Renal pelvis (tissue), 4 donors: ENCODE measurements around the gene POLR2A. TPM values are rescaled to one million over a fixed set of nuclear protein-coding genes. Genes with fewer than 3 reads are reported as not detected.
A peak's percentile ranks its signal among the peaks of the same experiment; 100 is the strongest.
"Not testable (repeated sequence)": the region's sequence is repeated elsewhere in the genome, so short reads cannot be mapped to it uniquely, and the experiment has no call there.

Experiments
- DNase-seq: peaks from one replicate; pipeline ENCODE4 v3.0.0-alpha.2; 2013
- polyA plus RNA-seq, 3 donors: library from polyadenylated mRNA; unstranded; fragments of 120-200 nt; gene quantifications; one replicate each; pipeline ENCODE4 v1.2.1, GENCODE V29; 2013; ENCODE audit not compliant: insufficient read length in 3 of 3

The POLR2A gene
- polyA plus RNA-seq, 3 donors: 142 to 149 (median 143) TPM

DNA sequence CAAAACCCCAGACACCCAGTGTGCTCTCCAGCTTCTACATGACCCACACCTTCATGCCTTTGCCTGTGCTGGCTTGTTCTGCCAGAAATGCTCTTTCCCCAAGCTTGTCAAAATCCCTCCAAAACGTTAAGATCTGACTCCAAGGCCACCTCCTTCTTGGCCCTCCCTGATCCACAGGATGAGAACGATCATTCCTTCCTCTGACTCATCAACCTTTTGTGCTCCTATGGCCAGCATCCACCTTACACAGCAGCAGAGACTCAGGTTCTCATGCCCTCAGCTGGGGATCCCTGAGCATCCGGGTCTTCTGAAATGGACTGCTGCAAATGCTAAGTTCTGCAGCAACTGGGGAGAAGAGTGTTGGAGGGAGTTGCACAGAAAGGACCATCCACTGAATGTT, 7.7 kb upstream of the POLR2A start:
- no peak for DNase-seq

DNA sequence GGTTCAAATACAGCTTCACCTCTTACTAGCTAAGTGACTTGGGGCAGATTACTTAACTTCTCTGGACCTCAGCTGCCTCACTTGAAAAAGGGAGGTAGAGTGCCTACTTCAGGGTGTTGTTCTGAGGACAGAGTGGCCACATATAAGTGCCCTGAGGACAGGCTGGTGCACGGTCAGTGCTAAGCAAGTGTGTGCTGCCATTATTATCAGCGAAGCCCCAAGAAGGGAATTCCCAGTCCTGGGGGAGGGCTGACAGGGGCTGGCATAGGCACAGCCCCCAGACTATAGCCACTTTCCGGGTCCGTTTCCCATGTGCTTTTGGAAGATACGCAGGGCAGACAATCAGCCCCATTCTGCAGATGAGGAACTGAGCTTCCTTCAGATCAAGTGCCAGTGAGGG, 7.2 kb upstream of the POLR2A start:
- DNase-seq: no peak

DNA sequence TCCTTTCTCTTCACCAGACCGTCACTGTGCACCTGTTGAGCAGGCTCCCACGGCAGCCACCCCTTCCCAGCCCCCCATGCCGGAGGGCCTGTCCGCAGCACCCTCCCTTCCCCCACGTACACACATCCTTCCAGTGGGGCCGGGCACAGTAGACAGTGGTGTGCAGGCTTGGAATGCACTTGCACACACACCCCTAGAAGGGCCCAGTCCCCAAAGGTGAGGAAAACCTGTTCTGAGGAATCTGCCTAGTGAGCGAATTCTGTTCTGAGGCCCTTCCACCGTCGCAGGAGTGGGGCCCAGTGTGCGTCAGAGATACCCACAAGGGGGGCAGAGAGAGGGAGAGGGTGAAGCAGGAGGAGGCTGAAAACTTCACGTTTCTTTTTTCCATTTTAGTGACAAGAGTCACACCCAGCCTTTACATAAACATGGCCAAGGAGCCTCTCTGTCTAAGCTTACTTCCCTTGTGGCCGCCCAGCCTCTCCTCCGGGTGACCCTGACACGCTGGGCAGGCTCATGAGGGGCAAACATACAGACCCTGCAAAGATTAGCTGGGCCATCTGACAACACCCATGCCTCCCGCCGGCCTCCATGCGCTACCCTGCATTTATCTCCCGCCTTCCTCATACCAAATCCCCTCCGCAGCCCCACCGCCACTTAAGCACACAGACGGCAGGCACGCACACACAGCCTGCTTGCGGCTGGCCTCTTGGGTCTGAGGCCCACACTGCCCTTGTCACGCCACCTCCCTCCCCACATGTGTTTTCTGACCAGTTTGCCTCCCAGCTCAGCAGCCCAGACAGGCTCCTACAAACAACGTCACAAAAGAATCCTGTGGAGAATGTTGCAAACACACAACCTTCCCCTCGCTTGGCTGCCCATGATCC, 6.5 kb upstream of the POLR2A start:
- DNase-seq: peak; percentile 67

DNA sequence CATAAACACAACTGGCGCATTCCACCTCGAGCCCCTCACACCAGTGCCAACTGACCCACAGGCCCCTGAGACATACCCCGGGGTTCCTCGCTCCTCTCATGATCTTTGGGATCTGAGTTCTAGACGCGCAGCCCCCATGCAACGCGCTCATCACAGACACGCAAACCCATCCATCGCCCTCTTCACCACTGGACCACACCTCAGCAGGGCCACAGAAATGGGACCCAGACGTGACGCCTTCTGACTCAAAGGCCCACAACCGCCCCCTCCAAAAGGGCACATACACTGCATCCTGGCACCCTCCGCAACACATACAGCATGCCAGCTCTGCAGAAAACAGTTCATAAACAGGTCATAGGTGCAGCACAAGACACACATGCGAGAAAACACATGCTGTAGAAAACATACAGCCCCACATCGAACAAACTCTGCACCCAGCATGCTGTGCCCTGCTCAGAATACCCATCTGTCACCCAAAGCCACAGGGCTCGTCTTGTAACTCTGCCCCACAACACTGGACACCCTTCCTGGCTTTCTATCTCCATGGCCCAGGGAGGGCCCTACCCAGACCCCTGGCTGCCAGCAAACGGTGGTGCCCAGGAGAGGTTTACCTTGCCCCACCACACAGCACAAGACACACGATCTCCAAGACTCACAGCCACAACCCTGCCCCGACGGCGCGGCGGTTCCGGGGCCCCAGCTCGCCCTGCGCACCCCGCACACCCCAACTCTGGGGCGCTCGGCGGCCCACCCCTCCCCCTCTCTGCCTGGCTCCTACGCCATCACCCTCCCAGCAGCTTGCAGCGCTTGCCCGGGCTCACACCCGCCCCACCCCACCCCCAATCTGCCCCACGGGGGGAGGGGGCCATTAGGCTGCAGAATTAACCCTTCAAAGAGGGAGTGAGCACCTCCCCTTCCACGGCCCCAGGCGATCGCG, 5.6 kb upstream of the POLR2A start:
- DNase-seq: no peak

DNA sequence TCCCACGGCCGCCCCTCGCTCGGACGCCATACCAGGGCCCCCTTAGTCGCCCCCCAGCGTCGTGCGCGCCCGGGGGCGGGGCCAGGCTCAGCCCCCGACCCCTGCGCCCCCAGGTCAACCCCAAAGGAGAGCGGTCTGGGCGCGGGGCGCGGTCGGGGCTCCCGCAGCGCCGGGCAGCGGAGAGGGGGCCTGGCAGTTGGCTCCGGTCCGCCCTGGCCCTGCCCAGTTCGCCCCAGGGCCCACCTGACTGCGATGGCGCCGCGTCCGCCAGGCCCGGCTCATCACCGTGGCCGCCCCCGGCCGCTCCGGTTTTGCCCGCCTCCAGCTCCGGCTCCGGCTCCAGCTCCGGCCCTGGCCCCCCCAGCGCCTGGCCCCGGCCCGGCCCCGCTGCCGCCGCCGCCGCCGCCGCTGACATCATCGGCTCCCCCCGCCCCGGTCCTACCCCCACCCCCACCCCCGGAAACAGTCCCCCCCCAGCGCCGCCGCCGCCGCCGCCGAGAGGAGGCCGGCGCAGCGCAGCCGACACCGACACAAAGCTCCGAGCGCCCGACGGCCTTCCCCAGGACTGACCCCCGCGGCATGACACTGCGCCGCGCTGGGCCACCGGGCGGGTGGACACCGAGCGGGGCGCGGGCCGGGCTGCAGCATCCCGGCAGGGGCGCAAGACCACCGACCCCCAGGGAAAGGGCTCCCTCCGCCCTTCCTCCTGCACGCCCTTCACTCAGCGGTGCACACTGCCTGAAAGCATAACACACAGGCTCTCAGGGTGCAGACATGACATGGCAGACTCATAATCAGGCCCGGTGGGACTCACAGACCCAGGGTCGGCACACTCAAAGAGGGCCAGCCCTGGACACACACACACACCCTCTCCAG, 4.7 kb upstream of the POLR2A start, which contains the start of gene ZBTB4:
Gene ZBTB4 (minus strand): TSS at position 419 of the 876 bp plus-strand sequence. CDS start 12,830 bp downstream, outside the sequence.
- no peak for DNase-seq

DNA sequence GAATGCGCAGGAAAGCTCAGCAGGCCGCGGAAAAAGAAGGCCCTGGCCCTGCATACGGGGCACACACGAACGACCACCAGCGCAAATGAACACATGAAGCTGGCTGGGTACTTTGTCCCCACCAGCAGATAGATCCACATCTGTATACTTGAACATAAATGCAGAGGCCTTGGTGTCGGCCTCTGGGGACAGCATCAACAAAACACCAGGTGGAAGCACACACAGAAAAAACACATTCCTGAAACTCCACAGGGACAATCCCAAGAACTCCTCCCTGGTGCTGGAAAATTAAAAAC, 4.1 kb upstream of the POLR2A start:
- no peak for DNase-seq

DNA sequence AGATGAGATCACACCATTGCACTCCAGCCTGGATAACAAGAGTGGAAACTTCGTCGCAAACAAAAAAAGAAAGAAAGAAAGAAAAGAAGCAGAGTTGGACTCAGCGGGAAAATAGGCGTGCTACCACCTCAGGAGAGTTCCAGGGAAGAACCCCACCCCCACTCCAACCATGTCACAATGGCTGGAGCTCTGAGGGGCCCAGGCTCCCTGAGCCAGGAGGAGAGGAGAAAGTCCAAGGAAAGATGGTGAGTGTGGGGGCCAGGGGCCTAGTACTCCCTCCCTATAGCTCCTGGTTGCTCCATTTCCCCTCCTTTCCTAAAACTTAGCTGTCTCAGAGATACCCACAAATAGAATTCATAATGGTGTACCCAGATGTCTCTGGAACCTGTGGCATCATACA, 2.9 kb upstream of the POLR2A start, which contains the start of gene SLC35G6:
Gene SLC35G6 (plus strand): TSS at position 172 of the 400 bp plus-strand sequence. CDS start 71 bp downstream, at position 243.
- DNase-seq: not testable (repeated sequence)

DNA sequence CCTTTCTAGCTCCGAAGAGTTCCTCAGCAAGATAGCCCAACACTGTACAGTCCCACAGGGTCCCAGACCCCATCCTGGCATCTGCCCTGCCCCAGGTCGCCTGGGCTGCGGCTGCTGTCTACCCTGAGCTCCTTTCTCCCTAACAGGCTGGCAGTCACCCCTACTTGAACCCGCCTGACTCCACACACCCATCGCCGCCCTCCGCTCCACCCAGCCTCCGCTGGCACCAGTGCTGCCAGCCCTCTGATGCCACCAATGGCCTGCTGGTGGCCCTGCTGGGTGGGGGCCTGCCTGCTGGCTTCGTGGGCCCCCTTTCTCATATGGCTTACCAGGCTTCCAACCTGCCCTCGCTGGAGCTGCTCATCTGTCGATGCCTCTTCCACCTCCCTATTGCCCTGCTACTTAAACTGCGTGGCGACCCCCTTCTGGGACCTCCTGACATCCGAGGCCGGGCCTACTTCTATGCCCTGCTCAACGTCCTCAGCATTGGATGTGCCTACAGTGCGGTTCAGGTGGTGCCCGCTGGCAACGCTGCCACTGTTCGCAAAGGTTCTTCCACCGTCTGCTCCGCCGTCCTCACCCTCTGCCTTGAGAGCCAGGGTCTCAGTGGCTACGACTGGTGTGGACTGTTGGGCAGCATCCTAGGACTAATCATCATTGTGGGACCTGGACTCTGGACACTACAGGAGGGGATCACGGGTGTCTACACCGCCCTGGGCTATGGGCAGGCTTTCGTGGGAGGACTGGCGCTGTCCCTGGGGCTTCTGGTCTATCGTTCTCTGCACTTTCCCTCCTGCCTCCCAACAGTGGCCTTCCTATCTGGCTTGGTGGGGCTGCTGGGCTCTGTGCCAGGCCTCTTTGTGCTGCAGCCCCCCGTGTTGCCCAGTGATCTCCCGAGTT, 2.1 kb upstream of the POLR2A start:
- DNase-seq: not testable (repeated sequence)

DNA sequence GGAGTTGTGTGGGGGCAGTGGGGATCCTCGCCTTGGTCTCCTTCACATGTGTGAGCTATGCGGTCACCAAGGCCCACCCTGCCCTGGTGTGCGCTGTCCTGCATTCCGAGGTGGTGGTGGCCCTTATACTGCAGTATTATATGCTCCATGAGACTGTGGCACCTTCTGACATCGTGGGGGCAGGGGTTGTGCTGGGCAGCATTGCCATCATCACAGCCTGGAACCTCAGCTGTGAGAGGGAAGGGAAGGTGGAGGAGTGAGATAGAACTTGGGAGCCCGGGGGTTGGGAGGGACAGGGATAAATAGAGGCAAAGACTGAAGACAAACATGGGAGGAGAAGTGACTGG, 1.5 kb upstream of the POLR2A start:
- not testable (repeated sequence) for DNase-seq

DNA sequence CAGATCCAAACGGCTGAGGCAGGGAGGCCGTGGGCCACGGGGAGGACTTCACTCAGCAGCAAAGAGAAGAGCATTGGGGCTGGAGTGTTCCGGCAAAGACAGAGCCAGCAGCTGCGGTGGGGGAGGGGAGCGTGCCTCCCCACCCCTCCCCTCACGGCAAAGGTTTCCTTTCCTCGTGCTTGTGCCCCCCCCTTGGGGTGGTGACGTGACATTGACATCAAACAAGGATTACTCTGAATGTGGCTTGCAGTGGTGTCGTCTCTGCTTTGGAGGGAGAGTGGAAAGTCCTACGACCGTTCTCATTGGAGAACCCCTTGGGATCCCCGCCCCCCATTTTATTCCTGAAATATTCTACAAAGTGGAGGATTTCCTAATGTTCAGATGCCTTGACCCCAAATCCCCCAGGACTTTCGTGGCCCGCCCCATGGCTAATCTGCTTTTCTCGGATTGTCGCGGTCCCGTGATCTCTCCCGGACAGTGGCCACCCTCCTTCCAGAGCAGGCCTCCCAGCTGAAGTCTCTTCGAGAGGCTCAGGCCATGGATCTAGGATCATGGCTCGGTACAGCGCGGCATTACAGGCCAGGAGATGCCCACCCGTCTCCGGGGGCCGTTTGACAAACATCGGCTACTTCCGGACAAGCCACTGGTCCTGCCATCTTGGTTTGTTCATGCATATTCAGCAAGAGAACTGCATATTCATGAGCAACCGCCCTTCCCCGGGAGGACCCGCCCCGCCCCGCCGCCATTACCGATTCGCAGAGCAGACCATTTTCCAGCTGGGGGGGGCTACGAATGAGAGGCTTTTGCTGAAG, 705 bp upstream of the POLR2A start:
- peak; percentile 93 for DNase-seq

DNA sequence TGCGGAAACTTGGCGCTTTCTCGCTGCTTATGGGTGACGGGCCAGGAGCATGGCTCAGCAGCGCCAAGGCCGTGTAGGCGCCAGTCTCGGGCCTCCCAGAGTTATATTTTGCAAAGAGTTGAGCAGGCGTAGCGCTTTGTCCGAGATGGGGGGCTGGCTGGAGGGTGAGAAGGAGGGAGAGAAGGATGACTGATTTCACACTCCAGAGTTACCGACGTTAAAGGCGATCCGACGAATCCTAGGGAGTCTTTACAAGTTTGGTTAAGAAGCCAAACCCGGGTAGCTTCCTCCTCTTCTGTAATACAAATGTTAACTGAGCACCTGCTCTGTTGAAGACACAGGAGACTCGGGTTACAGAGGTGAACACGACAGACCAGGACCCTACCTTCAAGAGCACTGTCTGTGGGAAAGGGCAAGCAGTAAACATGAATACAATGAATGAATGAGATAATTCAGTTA, 782 bp downstream of the POLR2A start:
- DNase-seq: no peak

DNA sequence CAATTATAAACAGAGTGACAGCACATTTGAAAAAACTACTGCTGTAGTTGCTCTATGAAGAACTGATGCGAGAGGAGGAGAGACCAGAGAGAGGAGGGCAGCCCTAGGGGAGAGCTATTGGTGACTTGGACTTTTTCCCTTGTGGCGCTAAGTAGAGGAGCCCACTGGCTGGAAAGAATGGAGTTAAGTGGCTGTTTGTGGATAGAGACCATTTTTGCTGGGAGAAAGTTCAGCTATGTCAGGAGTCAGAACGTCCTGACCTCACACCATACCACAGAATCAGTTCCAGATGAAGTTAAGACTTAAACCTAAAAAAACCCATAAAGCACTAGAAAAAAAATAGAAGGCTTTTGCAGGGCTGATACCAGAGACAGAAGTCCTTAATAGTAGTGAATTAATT, 2.0 kb downstream of the POLR2A start:
- DNase-seq: no peak

DNA sequence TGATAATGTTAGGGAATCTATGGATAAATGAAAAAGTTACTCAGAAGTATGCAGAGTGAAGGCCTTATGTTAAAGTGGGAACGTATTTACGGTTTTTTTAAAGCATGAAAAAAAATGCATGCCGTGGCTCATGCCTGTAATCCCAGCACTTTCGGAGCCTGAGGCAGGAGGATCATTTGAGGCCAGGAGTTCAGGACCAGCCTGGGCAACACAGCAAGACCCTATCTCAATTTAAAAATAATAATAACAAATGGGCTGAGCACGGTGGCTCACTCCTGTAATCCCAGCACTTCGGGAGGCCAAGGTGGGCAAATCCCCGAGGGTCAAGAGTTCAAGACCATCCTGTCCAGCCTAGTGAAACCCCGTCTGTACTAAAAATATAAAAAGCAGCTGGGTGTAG, 6.0 kb downstream of the POLR2A start:
- DNase-seq: no peak

DNA sequence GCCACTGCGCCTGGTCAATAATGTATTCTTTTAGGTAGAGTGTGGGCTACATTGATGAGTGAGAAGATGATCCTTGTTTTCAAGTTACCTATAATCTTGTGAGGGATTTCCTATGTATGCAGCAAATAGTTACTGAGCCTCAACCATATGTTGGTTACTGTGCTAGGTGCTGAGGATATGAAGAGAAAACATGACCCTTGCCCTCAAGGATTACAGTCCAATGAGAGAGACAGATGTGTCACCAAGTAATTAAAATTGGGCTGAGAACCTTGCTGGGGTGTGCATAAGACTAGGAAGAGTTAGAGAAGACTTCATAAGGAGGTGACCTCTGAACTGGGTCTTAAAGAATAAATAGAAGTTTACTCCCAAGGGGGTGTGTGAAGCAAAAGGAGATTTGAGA, 7.4 kb downstream of the POLR2A start:
- no peak for DNase-seq

DNA sequence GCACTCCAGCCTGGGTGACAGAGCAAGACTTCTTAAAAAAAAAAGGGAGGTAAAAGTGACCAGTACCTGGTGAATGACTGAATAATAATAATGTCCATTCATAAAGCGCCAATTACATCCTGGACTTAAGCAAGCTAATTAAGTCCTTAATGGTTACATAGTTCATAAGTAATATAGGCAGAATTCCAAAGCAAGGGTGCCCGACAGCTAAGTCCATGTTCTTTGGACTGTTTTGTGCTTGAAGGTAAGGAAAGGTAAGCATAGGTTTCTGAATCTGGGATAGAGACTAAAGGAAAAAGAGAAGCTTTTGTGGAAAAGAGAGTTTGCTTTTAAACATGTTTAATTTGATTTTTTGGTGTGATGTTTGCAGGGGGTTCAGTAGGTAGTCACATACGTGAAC, 9.8 kb downstream of the POLR2A start:
- DNase-seq: no peak

DNA sequence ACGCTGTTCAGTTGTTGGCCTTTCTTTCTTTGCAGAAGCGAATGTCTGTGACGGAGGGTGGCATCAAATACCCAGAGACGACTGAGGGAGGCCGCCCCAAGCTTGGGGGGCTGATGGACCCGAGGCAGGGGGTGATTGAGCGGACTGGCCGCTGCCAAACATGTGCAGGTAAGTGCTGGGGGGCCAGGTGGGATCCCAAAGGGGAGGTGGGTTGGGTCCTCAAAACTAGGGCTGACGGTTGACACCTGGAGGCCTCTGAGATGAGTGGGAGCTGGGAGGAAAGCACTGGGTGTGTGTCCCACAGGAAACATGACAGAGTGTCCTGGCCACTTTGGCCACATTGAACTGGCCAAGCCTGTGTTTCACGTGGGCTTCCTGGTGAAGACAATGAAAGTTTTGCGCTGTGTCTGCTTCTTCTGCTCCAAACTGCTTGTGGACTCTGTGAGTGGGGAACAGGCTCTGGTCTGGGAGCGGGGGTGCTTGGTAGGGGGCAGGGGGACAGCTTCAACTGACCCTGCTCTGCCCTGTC, 11.8 kb downstream of the POLR2A start:
- no peak for DNase-seq

DNA sequence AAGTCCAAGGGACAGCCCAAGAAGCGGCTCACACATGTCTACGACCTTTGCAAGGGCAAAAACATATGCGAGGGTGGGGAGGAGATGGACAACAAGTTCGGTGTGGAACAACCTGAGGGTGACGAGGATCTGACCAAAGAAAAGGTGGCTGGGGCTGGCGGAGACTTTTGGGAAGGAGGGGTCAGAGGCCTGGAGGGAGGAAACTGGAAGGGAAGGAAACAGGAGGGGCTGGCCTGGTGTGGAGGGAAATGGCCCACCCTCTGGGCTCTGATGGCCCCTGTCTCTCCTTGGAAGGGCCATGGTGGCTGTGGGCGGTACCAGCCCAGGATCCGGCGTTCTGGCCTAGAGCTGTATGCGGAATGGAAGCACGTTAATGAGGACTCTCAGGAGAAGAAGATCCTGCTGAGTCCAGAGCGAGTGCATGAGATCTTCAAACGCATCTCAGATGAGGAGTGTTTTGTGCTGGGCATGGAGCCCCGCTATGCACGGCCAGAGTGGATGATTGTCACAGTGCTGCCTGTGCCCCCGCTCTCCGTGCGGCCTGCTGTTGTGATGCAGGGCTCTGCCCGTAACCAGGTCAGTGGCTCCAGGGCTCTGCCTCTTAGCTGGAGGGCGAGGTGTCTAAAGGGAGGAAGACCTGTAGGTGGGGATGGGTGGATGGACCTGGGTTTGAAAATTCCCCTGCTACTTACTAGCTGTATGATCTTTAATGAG, 12.5 kb downstream of the POLR2A start:
- no peak for DNase-seq

DNA sequence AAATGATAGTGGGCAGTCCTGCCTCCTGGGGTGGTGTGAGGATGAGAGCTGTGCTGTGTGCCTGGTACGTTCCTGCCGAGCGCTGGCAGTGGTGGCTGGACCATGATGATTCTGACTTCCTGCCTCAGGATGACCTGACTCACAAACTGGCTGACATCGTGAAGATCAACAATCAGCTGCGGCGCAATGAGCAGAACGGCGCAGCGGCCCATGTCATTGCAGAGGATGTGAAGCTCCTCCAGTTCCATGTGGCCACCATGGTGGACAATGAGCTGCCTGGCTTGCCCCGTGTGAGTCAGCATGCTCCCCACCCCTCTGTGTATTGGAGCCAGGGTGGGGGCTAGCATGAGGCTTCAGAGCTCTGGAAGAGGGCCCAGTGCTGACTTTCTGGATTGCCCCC, 13.1 kb downstream of the POLR2A start:
- no peak for DNase-seq

DNA sequence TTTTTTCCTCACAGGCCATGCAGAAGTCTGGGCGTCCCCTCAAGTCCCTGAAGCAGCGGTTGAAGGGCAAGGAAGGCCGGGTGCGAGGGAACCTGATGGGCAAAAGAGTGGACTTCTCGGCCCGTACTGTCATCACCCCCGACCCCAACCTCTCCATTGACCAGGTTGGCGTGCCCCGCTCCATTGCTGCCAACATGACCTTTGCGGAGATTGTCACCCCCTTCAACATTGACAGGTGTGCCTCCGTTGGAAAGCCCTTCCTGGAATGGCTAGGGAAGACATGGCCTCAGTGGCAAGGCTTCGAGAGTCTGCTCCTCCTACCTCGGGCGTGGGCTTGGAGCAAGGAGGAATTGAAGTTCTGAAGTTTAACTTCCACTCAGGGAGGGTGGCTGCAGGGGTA, 13.5 kb downstream of the POLR2A start:
- no peak for DNase-seq
